Measurements from ENCODE around the gene POLR2J3.
"Not testable (repeated sequence)": the region's sequence is repeated elsewhere in the genome, so short reads cannot be mapped to it uniquely, and the experiment has no call there.

POLR2J3 gene

GRCh38 chr7:102572261-102573239 lies at the start of gene POLR2J3:
Gene POLR2J3, minus strand, starts transcription at chr7:102572583. Its CDS starts 62 bp downstream, at chr7:102572521.
- DNase-seq (ENCODE audit: low spot score): peak; percentile 100

GRCh38 chr7:102618122-102618521 lies 45.7 kb upstream of the POLR2J3 start:
- peak; percentile 25 for DNase-seq (ENCODE audit: low spot score)

- DNase-seq (ENCODE audit: low spot score): peak; percentile 73
Observed at GRCh38 chr7:102616507-102617125, 44.2 kb upstream of the POLR2J3 start, which contains the start of gene RASA4. Gene RASA4, minus strand, starts transcription at chr7:102616756. Its CDS starts 67 bp downstream, at chr7:102616689.

DNA sequence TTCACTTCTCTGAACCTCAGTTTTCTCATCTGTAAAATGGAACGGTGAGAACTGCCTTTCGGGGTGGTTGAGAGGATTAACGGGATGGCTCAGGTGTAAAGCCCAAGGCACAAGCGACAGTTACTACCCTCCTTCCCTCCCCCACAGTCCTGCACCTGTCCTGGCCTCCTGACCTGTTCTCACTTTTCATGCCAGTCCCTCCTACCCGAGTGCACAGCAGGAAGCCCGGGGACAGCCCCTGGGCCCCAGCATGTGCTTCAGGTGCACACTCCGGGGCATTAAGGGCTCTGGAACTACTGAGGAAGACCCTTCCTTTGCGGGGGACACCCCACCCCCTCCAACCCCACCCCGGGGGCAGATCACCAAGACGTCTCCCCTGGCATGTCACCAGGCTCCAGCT lies 43.5 kb upstream of the POLR2J3 start:
- DNase-seq (ENCODE audit: low spot score): not testable (repeated sequence)

GRCh38 chr7:102614873-102615272 lies 42.5 kb upstream of the POLR2J3 start:
- not testable (repeated sequence) for DNase-seq (ENCODE audit: low spot score)

- not testable (repeated sequence) for DNase-seq (ENCODE audit: low spot score)
Observed at GRCh38 chr7:102614346-102614697, 41.9 kb upstream of the POLR2J3 start.

DNA sequence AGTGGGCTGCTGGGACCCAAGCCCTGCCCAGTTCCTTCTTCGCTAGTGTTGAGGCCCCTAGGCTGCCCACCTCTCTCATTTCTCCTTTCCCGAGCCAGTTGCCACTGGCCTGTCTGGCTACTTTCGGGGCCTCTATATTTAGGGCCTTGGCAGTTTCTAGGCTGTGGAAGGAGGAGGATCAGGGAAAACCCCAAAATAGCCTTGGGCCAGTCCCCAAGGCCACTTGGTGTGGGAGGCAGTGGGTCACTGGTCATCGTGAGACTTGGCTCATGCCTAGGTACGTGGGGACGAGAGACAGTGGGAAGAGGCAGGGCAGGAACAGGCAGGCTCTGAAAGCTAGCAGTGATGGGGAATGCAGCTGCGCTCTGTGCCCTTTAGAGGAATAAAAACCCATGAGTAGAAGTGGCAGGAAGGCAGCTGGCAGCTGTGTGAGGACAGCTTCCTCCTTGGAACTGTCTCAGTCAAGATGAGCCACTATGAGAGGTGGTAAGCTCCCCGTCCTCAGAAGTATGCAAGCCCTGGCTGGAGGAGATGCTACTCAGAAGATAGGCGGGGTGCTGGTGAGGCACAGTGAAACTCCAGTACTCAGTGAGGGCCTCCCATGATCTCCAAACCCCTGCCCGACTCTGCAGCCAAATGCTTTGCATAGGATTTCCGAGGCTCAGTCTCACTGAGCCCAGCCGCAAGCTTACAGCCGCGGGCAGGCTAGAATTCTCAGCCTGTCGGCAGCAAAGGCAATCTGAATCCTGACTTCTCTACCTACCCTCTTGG lies 41.4 kb upstream of the POLR2J3 start:
- not testable (repeated sequence) for DNase-seq (ENCODE audit: low spot score)

- DNase-seq (ENCODE audit: low spot score): peak; percentile 67
Observed at GRCh38 chr7:102611675-102612325, 39.4 kb upstream of the POLR2J3 start.

GRCh38 chr7:102611013-102611674 lies 38.8 kb upstream of the POLR2J3 start:
- DNase-seq (ENCODE audit: low spot score): not testable (repeated sequence)

DNA sequence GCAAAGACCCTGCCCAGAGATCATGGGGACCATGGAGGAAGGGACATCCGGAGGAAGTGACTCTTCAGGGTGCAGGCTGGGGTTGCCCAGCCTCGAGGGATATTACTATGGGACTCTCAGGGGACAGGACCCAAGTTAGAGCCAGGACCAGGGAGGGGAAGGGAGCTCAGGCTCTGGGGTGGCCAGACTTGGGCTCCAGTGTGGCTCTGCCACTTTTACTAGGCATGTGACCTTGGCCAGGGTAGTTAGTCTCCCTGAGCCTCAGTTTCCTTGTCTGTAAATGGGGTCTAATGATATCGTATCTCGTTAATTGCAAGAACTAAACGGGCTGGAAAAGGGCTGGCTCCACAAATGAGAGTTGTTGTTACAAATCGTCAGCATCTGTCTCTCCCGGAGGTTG lies 38.1 kb upstream of the POLR2J3 start:
- not testable (repeated sequence) for DNase-seq (ENCODE audit: low spot score)

GRCh38 chr7:102609734-102610133 lies 37.4 kb upstream of the POLR2J3 start:
- not testable (repeated sequence) for DNase-seq (ENCODE audit: low spot score)

- DNase-seq (ENCODE audit: low spot score): not testable (repeated sequence)
Observed at GRCh38 chr7:102606848-102607247, 34.5 kb upstream of the POLR2J3 start.

DNA sequence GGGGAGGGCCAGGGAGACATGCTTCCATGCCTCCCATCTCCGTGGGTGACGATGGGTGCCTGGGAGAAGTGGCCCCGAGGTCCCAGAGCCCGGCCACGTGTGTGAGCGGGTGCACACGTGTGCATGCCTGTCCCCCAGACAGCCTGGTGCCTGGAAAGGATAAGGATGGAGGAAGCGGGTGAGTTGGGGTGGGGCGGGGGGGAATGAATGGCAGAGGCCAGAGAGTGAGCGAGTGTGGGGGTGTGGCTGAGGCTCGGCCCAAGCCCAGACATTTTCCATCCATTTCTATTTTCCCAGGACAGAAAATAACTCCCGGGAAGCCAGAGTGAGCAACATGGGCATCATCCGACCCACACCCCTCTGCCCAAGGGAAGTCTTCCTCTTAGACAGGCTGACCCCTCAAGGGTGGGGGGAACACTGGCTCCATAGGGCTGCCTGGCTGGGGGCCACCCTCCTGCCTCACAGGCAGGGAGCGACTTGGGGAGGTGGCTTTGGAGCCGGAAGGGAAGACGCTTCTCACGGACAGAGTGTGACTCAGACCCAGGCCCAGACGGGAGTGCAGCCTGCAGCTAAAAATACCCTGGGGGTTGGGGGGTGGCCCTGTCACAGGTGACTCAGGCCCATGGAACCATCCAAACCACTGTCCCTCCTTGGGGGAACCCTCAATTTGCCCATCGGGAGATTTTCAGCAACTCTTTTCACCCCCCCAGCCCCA lies 32.2 kb upstream of the POLR2J3 start:
- not testable (repeated sequence) for DNase-seq (ENCODE audit: low spot score)

DNA sequence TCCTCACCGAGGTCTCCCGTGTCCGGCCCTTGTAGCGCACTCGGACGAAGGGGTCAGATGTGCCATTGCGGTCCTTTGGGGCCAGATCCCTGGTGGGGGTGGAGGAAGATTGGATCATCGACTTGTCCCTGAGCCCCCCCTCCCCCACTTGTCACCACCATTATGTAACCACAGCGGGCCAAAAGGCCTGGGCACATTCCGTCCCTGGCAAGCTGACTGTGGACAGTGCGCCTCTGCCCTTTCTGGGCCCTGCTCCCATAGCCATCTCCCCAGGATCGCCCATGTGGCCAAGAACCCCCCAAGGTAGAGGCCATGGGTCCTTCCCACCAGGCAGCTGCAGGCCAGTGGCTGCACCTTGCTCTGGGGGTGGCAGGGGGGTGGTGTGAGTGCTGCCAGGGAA lies 29.9 kb upstream of the POLR2J3 start:
- DNase-seq (ENCODE audit: low spot score): not testable (repeated sequence)

- not testable (repeated sequence) for DNase-seq (ENCODE audit: low spot score)
Observed at GRCh38 chr7:102599699-102600098, 27.3 kb upstream of the POLR2J3 start.

- DNase-seq (ENCODE audit: low spot score): not testable (repeated sequence)
Observed at GRCh38 chr7:102596036-102596435, 23.7 kb upstream of the POLR2J3 start.

GRCh38 chr7:102593637-102594334 lies 21.4 kb upstream of the POLR2J3 start:
- not testable (repeated sequence) for DNase-seq (ENCODE audit: low spot score)

DNA sequence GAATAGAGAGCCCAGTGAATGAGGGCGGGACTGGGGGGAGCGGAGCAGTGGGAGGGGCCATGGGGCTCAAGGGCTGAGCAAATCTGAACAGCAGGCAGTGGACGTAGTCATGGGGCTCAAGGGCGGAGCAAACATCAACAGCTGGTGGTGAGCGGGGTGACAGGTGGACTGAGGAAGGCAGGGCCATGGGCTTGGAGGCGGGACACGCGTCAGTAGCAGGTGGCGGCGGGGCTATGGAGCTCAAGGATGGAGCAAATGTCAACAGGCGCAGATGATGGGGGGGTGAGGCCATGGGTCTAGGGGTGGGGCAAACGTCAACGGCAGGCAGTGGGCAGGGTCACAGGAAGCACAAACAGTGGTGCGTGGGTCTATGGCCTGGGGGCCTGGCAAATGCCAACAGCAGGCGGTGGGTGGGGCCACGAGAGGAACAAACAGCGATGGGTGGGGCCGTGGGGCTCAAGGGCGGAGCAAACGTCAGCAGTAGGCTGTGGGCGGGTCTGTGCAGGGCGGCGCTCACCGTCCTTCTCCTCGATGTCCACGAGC lies 20.2 kb upstream of the POLR2J3 start:
- DNase-seq (ENCODE audit: low spot score): not testable (repeated sequence)

DNA sequence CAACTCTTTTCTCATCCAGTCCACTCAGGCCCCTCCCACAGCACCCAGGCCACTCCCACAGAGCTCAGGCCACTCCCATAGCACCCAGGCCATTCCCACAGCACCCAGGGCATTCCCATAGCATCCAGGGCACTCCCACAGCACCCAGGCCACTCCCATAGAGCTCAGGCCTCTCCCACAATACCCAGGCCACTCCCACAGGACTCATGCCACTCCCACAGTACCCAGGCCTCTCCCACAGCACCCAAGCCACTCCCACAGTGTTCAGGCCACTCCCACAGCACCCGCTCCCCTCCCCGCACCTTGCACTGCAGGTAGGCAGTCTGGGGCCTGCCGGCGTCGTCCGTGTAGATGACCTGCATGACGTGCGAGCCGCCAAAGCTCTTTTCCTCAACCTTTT lies 17.5 kb upstream of the POLR2J3 start:
- not testable (repeated sequence) for DNase-seq (ENCODE audit: low spot score)
